Measurements from ENCODE around the gene PARD3B. TPM values are rescaled to one million over a fixed set of nuclear protein-coding genes. Genes with fewer than 3 reads are reported as not detected.

PARD3B gene
- total RNA-seq, 1 experiment from 2014 or later, result 6.4 TPM

DNA sequence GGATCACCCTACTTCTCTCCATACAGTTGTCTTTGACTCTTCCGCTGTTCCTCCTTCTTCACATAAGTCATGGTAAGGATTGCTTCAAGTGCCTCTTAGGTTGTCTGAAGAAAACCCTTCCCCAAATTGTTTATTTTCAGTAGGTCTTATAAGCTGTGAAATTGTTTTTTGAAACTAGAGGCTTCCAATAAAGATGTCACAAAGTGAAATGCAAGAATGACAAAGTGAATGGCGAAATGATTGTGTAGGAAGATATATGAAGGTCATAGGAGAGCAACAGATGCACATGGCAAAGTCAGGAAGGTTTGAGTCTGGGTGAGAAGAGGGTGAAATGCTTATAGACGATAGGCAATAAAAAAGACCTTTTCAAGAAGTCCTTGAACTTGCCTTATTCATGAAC is 548.8 kb downstream of the PARD3B start:
- no peaks in the 10 kb centered on the region; the same call in 1 of the 2 replicates for H3K4me1 ChIP-seq (ENCODE audit: insufficient read depth, low read length)
- Mint-ChIP-seq H3K4me3 (no peak overlapping the region), H3K4me1 (peaks cover 0 to 3% of the 10 kb centered on the region in 2 experiments; a peak in 1 of 4 replicates), H3K27me3 (ENCODE audit: low read depth) (no peaks in the 10 kb centered on the region), H3K27ac (no peak overlapping the region), H3K9me3 (no peaks in the 10 kb centered on the region), H3K36me3 (ENCODE audit: insufficient read depth in 1 of 3, low read depth in 3 of 3) (no peaks in the 10 kb centered on the region)
- no peak for TF ChIP-seq CTCF (conservative IDR thresholded peaks at IDR 0.05)
- no peak overlapping the region for H3K4ac ChIP-seq (ENCODE audit: low read depth, low read length)
- H3K56ac ChIP-seq (ENCODE audit: insufficient read length, low read depth, low read length), result no peak overlapping the region
- H4K20me1 ChIP-seq (ENCODE audit: control insufficient read depth, insufficient read depth, insufficient read length), result no peaks in the 10 kb centered on the region
- no peak overlapping the region for H3K27ac ChIP-seq (ENCODE audit: insufficient read length, low read depth, low read length)
- no peak overlapping the region for H3K23ac ChIP-seq (ENCODE audit: insufficient read length, low read depth, low read length)
- no peaks in the 10 kb centered on the region for H3K23me2 ChIP-seq (ENCODE audit: insufficient read length, low read depth, low read length, poor library complexity, severe bottlenecking)
- H3K9ac ChIP-seq (ENCODE audit: extremely low read depth, insufficient read length, low read length), result no peak overlapping the region
- no peak overlapping the region for H2BK120ac ChIP-seq (ENCODE audit: low read depth, low read length, poor library complexity, severe bottlenecking)
- H3K79me1 ChIP-seq (ENCODE audit: insufficient read depth, low read depth, low read length, poor library complexity, severe bottlenecking), result no peaks in the 10 kb centered on the region
- DNase-seq, result no peak
- H3K79me2 ChIP-seq (ENCODE audit: insufficient read depth, low read length), result no peaks in the 10 kb centered on the region
- no peak overlapping the region for H2BK12ac ChIP-seq (ENCODE audit: insufficient read length, low read depth, low read length)
- H3K18ac ChIP-seq (ENCODE audit: insufficient read length, low read depth, low read length), result no peak overlapping the region
- H3K14ac ChIP-seq (ENCODE audit: insufficient read depth, low read length), result no peak overlapping the region
- H2BK15ac ChIP-seq (ENCODE audit: low read depth, low read length), result no peak overlapping the region
- H3T11ph ChIP-seq (ENCODE audit: low read length), result no peak overlapping the region
- H4K91ac ChIP-seq (ENCODE audit: insufficient read length, low read depth, low read length), result no peak overlapping the region
- H2BK20ac ChIP-seq (ENCODE audit: low read depth, low read length, poor library complexity, severe bottlenecking), result no peak overlapping the region
- H3K4me2 ChIP-seq (ENCODE audit: insufficient read depth, insufficient read length, low read length), result no peak overlapping the region
- H3K9me3 ChIP-seq (ENCODE audit: control insufficient read depth, low read depth, low read length), result no peaks in the 10 kb centered on the region
- no CpG with 5 or more reads among the region's 3 CpGs for WGBS (ENCODE audit: extremely low coverage, insufficient read length, low lambda C conversion rate)
- H2BK5ac ChIP-seq (ENCODE audit: insufficient read length, low read length), result no peak overlapping the region
- no peak overlapping the region for H4K5ac ChIP-seq (ENCODE audit: insufficient read length, low read depth, low read length)
- no peaks in the 10 kb centered on the region for H3K27me3 ChIP-seq (ENCODE audit: insufficient read depth, low read length)
- no peak overlapping the region for H2AFZ ChIP-seq (ENCODE audit: low read length)
- H4K8ac ChIP-seq (replicated peaks; ENCODE audit: insufficient read length, low read depth, low read length), result no peak overlapping the region
- H2AK5ac ChIP-seq (ENCODE audit: insufficient read length, low read length), result no peak overlapping the region

Measured in H9 (cell line).